DMS53 (cell line): ENCODE results near the gene BEND6.

Experiments used
- DNase-seq: peaks from one replicate; lab custom pipeline; 2025; lab: John Stamatoyannopoulos, UW

BEND6 gene, protein sequence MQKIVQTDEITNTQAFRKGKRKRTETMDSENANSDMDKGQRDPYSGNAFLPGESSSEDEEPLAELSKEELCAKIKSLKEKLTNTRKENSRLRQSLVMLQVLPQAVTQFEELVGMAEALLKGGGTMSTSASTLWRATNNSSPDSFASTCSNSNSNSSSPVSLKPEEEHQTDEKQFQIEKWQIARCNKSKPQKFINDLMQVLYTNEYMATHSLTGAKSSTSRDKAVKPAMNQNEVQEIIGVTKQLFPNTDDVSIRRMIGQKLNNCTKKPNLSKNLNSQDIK

DNA sequence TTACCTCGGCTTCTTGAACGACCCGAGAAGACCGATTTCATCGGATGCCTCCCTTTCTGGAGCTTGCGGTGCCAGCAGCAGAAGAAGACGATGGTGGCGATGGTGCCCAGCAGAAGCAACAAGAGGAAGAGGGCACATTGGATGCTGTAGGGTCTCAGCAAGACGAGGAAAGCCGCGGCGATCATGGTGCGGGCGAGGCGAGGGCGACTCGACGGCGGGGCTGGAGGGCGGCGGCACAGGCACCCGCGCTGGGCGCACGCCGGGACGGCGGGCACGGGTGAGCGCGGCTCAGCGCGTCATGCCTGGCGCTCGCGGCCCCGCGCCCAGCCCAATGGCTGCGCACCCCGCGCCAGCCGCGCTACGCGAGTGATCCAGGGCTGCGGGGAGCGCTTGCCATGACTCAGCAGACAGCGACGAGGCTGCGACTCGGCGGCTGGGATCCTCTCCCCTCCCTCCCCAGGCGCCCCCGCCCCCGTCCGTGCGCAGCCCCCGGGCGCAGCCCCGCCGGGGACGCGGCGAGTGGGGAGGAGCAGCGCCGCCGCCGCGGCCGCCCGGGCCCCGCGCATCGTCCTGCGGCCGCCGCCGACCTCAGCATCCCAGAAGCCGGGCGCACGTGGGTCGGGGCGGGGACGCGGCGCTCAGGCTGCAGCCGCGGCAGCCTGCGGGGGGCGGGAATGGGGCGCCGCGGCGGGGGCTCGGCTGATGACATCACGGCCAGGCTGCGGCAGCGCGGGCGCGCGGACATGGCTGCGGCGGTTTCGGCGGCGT, at the start of gene BEND6:
Gene BEND6, plus strand, starts transcription at position 705 of the 768 bp plus-strand sequence. CDS start 26,704 bp downstream, outside the sequence.
- peak; percentile 88 for DNase-seq

- no peak for DNase-seq
Measured at GRCh38 chr6:56905378-56905777, 49.5 kb upstream of the BEND6 start.

- peak; percentile 42 for DNase-seq
Measured at GRCh38 chr6:56906752-56907151, 48.2 kb upstream of the BEND6 start.

GRCh38 chr6:56909115-56909907, 45.6 kb upstream of the BEND6 start:
- DNase-seq = peak; percentile 60

GRCh38 chr6:56911847-56912246, 43.1 kb upstream of the BEND6 start:
- DNase-seq = peak; percentile 6

DNA sequence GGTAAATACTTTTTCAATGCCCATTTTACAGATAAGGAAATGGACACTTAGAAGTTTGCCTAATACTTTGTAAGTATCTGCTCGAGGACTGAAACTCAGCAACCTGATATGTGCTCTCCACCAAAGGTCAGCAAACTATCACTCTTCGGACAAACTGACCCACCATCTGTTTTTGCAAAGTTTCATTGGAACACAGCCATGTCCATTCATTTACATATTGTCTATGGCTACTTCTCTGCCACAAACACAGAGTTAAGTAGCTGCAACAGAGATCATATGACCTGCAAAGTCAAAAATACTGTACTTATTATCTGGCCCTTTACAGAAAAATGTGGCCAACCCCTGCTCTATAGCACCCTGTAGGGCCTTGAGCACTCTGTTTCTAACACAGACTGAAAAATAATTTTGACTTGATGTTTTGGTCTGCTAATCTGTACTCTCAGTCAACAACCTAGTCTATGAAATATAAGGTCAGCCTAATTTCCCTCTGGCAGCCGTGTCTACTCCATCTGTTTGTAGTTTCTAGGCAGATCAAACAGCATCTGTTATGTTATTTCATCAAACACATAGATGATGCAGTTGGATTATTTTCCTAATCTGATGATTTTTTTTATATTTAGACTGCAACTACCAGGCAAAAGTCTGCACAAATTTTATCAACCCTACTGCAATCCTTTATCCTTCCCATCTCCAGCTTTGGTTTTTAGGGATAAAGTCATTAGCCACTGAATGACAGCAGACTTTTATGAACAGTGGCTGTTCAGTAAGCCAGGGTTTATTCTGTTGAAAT, 41.4 kb upstream of the BEND6 start:
- DNase-seq = no peak

- no peak for DNase-seq
Measured at GRCh38 chr6:56914798-56915658, 39.9 kb upstream of the BEND6 start.

DNA sequence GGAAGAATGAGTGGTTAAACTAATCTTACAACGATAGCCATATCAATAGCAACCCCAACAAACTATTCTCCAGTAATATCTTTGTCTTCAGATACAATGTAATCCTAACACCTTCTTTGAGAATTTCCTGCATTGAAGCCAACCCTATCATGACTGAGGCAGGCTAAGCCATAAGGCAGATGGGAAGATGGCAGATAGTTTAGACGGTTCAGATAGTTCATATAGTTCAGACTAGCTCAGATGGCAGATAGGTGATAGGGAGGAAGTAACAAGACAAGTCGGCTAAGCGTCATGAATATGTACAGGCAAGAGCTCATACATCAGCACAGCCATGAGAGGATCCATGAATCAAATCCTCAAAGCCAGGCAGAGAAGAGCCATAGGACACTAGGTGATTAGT, 39.1 kb upstream of the BEND6 start:
- DNase-seq = no peak

GRCh38 chr6:56916849-56917551, 37.9 kb upstream of the BEND6 start:
- DNase-seq = no peak

DNA sequence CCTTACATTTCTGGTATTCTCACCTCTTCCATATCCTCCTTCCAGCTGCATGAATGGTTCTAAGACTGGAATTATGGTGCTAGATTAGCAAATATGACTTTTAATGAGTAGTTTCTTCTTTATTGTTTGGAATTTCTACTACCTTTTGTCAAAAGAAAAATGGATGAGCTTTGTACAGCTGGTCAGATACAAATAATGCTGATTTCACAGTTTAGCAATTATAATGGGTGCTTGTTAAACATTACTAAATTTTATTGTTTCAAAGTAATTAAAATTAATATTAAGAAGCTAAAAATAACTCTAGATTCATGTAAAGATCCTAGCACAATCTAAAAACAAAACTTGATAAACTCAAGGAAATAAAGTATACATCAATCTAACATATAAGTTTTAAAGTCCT, 32.3 kb upstream of the BEND6 start:
- no peak for DNase-seq

DNA sequence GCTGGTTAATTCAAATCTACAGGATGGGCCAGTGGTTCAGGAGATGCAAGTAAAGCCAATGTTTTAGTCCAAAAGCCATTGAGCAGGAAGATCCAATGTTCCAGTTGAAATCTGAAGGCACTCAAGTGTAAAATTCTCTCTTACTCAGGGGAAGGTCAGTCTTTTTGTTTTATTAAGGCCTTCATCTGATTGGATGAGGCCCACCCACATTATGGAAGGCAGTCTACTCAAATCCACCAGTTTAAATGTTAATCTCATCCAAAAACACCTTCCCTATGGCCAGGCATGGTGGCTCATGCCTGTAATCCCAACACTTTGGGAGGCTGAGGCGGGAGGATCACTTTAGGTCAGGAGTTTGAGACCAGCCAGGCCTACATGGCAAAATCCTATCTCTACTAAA, 31.3 kb upstream of the BEND6 start:
- no peak for DNase-seq

- no peak for DNase-seq
Measured at GRCh38 chr6:56927538-56928453, 27.1 kb upstream of the BEND6 start.

DNA sequence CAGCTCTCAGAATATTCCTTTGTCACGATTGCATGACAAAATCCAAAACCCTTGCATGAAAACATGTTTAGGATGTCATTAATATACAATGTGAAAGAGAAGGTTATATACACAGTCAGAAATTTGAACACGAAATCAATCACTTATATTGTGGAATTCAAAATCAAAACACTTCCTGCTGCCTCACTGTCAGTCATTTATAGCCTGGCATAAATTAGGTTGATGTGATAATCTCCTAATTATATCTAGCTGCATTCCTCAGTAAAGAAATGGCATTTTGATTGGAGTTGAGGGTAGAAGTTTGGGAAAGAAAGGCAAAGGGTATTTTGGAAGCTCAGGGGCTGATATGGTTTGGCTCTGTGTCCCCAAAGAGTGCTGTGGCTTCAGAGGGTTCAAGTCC, 24.1 kb upstream of the BEND6 start:
- no peak for DNase-seq

DNA sequence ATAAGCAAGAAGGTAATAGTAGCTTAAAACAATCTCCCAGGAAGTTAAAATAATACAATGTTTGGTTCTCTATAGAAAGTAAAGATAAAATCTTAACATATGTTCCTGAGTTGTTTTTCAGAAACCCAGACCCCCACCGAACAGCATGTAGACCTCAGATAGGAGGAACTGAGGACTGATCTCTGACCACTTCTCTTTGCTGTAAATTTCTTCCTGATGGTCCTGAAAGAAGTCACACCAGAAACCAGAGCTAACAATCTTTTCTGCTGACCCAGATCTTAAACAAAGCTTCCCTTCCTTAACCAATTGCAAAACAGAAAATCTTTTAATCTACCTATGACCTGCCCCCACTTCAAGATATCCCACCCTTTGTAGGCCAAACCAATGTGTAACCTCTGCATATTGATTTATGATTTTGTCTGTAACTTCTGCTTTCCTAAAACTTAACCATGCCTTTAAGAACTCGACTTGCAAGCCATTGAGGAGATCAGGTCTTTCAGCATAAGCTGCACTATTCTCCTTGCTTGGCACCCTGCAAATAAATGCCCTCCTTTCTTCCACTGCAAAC, 21.9 kb upstream of the BEND6 start:
- DNase-seq = no peak

DNA sequence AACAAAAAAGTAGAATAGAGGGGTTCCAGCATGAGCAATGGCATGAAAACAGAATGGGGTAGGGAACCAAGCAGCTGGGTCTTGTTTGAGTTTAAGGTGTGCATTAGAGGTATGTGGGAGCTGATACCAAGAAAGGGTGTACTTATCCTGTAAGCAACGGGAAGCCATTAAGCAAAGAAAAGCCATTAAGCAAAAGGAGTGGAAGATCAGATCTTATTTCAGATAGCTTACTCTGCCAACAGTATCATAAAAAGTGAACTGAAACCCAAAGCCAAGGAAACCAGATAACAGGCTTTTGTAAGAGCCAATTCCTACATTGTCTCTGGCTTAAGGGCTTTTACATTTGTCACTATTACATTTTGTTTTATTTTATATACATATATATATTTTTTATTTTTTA, 21.3 kb upstream of the BEND6 start:
- DNase-seq = no peak

DNA sequence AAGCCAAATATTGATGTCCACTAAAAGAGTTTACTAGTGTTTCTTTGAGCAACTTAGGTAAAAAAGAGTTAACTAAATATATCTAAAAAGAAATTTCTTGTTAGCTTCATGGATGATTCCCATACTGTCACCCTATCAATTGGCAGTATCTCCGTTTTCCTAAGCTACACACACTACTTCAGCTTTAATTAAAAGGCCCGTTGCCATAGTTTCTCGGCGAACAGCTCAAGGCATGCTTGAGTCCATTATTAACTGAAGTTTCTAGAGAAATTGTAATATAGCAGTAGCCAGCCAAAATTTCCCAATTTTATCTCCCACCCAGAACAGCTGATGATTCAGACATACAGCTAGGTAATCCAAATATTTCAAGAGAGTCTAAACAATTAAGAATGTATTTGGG, 20.0 kb upstream of the BEND6 start:
- DNase-seq = no peak

DNA sequence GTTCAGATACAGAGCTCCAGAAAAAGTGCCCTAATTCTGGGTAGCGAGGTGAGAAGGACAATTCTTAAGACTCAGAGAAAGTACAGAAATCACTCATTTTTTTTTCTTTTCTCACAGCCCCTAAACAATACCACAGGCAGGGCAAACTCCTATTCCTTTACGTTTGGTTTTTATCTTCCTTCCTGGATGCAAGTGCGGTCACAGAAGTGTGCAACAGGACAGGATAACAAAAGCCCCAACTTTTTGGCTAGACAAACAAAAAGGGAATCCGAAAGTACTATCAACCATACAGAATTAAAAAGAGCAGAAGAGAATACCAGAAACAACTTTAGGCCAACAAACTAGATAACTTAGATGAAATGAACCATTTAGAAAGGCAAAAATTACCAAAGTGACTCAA, 18.4 kb upstream of the BEND6 start:
- no peak for DNase-seq

DNA sequence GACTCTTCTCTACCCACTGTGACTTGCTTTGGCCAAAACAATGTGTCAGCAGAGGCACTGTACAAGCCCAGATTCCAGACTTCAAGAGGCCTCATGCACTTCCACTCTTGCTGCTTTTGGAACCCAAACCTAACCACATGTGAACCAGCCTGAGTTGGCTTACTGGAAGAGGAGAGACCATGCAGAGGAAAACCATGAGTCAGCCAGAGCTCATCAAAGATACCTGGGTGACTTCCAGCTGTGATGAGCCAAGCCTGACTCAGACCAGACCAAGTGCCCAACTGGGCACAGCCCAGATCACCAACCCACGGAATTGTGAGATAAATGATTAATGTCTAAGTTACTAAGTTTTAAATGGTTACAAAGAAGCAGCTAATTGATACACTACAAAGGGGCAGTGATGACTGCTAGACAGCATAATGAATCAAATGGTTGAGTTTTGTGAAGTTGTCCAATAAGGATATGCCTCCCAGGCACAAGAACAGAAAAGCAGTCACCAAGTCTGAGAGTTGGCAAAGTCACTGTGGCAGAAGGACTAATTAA, 16.2 kb upstream of the BEND6 start:
- peak; percentile 62 for DNase-seq

DNA sequence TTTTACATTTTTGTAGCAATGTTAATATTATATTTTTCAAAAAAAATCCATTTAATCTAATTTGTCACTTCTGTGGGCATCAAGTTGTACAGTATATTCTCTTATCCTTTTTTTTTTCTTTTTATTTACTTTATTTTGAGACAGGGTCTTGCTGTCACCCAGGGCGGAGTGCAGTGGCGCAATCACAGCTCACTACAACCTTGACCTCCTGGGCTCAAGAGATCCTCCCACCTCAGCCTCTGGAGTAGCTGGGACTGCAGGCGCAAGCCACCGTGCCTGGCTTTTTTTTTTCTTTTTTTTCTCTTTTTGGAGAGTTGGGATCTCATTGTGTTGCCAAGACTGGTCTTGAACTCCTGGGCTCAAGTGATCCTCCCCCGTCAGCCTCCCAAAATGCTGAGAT, 14.4 kb upstream of the BEND6 start:
- no peak for DNase-seq
